LNCAP (cell line): ENCODE results near the gene SPARCL1.

ENCODE experiments used
- CTCF ChIP-seq: fragments of 450-650 bp; IDR thresholded peaks from 2 replicates; pipeline ENCODE4 v1.5.1; 2017; ENCODE audit warnings: mild to moderate bottlenecking

SPARCL1 gene

GRCh38 chr4:87425711-87426110 is 103.5 kb downstream of the SPARCL1 start:
- TF ChIP-seq CTCF: no peak
